ENCODE measurements around the gene KLF9.

KLF9 gene

GRCh38 chr9:70367305-70367930 lies 47.0 kb downstream of the KLF9 start:
- FAIRE-seq (no peak), DNase-seq (ENCODE audit: low spot score) (no peak)

GRCh38 chr9:70363760-70364159 lies 50.7 kb downstream of the KLF9 start:
- FAIRE-seq (no peak), DNase-seq (ENCODE audit: low spot score) (no peak)

- FAIRE-seq (no peak), DNase-seq (ENCODE audit: low spot score) (no peak)
Observed at GRCh38 chr9:70362952-70363351, 51.5 kb downstream of the KLF9 start.

- DNase-seq (ENCODE audit: low spot score) (no peak), FAIRE-seq (no peak)
Observed at GRCh38 chr9:70355801-70356200, 58.7 kb downstream of the KLF9 start.

- FAIRE-seq (no peak), DNase-seq (ENCODE audit: low spot score) (no peak)
Observed at GRCh38 chr9:70352802-70353201, 61.7 kb downstream of the KLF9 start.

- no peak for DNase-seq (ENCODE audit: low spot score)
- no peak for FAIRE-seq
Observed at GRCh38 chr9:70352356-70352755, 62.1 kb downstream of the KLF9 start.

- no peak for DNase-seq (ENCODE audit: low spot score)
- no peak for FAIRE-seq
Observed at GRCh38 chr9:70347046-70347445, 67.4 kb downstream of the KLF9 start.

GRCh38 chr9:70340572-70340971 lies 73.9 kb downstream of the KLF9 start:
- DNase-seq (ENCODE audit: low spot score) (no peak), FAIRE-seq (no peak)
